ENCODE measurements around the gene TRIO. TPM values are rescaled to one million over a fixed set of nuclear protein-coding genes. Genes with fewer than 3 reads are reported as not detected.
A peak's percentile ranks its signal among the peaks of the same experiment; 100 is the strongest.

The TRIO gene
- total and polyA plus RNA-seq, 4 experiments from 2014 or later = 0.09 to 11.5 (median 9.7) TPM; not detected in 1

- Histone ChIP-seq H3K27ac (ENCODE audit: low read depth, low read length) (no peak overlapping the region), H3K4me1 (ENCODE audit: insufficient read depth, low read length) (no peaks in the 10 kb centered on the region), H3K4me3 (ENCODE audit: low read length in 2 of 2) (no peak overlapping the region), H3K27me3 (ENCODE audit: insufficient read depth, low read length) (no peaks in the 10 kb centered on the region), H3K36me3 (ENCODE audit: insufficient read depth, low read length) (no peaks in the 10 kb centered on the region), H3K9me3 (ENCODE audit: control insufficient read depth in 1 of 2, low read length in 2 of 2) (no peaks in the 10 kb centered on the region)
- H3K27me3 Mint-ChIP-seq = no peaks in the 10 kb centered on the region
- H3K4me1 Mint-ChIP-seq = no peaks in the 10 kb centered on the region
- DNase-seq = no peak
- intact Hi-C loops (cut with micrococcal nuclease) = no loop called here
- H3K36me3 Mint-ChIP-seq = peaks cover 0 to 12% of the 10 kb centered on the region in 2 donors
- ChIA-PET CTCF (ENCODE audit: partially characterized antibody) (no interaction called here), POLR2A (ENCODE audit: partially characterized antibody) (no interaction called here)
- no peaks in the 10 kb centered on the region for H3K9me3 Mint-ChIP-seq
- H3K27ac Mint-ChIP-seq = no peak overlapping the region
- no peak overlapping the region for H3K4me3 Mint-ChIP-seq
These were observed 347.2 kb downstream of the TRIO start for GRCh38 chr5:14490309-14490711.

DNA sequence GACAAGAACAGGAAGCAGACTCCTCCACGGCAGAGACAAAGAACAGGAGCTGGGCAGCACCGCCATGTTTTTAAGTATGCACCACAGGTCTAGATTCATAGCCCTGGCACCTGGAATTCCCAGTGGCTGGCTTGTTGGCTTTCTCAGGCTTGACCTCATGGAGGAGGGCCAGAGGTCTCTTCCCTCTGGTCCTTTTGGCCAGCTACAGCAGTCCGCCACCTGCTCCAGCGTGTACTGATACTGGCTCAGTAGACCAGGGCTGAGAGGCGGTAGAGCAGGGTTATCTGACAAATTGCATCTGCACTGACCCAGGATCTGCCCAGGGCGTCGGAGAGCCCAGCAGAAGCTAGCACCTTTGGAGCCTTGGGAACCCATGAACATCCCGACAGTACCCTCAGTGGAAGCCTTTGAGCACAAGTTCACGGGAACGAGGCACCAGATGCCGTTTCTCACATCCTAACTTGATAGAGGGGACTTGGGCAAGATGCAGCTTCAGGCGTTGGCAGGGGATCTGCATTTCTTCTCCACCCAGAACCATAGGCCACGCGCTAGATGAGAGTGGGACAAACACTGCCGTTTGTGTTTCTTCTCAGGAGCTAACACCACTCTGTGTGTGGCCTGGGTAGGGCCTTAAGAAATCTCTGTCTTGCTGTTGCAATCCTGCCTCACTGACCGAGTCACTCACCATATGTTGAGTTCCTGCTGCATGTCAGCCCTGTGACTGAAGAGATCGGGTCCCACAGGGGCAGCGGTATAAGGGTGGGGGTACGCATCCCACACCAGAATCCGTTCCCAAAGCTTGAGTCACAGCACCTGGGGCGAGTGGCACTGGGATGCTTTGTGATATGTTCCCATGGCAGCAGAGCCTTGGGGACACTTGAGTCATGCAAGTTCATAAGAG is 348.1 kb downstream of the TRIO start:
- Mint-ChIP-seq H3K9me3 (no peaks in the 10 kb centered on the region), H3K4me1 (no peaks in the 10 kb centered on the region), H3K36me3 (peaks cover 0 to 10% of the 10 kb centered on the region in 2 donors), H3K27ac (no peak overlapping the region), H3K4me3 (no peak overlapping the region), H3K27me3 (no peaks in the 10 kb centered on the region)
- Histone ChIP-seq H3K4me1 (ENCODE audit: insufficient read depth, low read length) (no peaks in the 10 kb centered on the region), H3K36me3 (ENCODE audit: insufficient read depth, low read length) (no peaks in the 10 kb centered on the region), H3K9me3 (ENCODE audit: control insufficient read depth in 1 of 2, low read length in 2 of 2) (no peaks in the 10 kb centered on the region), H3K4me3 (ENCODE audit: low read length in 2 of 2) (no peak overlapping the region), H3K27me3 (ENCODE audit: insufficient read depth, low read length) (no peaks in the 10 kb centered on the region), H3K27ac (ENCODE audit: low read depth, low read length) (no peak overlapping the region)
- intact Hi-C loops (cut with micrococcal nuclease) = no loop called here
- CTCF ChIA-PET (ENCODE audit: partially characterized antibody) = no interaction called here
- POLR2A ChIA-PET (ENCODE audit: partially characterized antibody) = no interaction called here
- DNase-seq = no peak

DNA sequence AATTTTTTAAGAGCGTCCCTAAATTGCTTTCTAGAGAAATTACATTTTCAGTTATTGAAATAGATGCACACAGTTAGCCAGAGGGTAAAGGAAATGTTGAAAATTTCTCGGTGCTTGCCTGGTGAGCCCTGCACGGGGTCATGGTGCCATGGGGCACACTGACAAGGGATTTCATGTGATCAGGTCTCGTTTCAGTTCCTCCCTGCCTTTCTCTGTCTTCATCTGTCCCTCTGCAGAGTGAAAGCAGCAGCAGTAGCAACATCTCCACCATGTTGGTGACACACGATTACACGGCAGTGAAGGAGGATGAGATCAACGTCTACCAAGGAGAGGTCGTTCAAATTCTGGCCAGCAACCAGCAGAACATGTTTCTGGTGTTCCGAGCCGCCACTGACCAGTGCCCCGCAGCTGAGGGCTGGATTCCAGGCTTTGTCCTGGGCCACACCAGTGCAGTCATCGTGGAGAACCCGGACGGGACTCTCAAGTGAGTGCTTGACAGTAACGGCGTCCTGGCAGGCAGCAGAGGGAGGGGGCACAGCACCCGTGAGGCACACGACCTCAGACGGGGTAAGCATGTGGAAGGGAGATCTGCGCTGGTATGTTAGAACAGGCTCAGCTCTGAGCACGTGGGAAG is 349.3 kb downstream of the TRIO start:
- Histone ChIP-seq H3K9me3 (ENCODE audit: control insufficient read depth in 1 of 2, low read length in 2 of 2) (no peaks in the 10 kb centered on the region), H3K27me3 (ENCODE audit: insufficient read depth, low read length) (no peaks in the 10 kb centered on the region), H3K36me3 (ENCODE audit: insufficient read depth, low read length) (no peaks in the 10 kb centered on the region), H3K4me1 (ENCODE audit: insufficient read depth, low read length) (no peaks in the 10 kb centered on the region), H3K27ac (ENCODE audit: low read depth, low read length) (no peak overlapping the region), H3K4me3 (ENCODE audit: low read length in 2 of 2) (no peak overlapping the region)
- ChIA-PET POLR2A (ENCODE audit: partially characterized antibody) (no interaction called here), CTCF (ENCODE audit: partially characterized antibody) (no interaction called here)
- peaks cover 0 to 1% (median 0%) of the 10 kb centered on the region in 4 donors for H3K4me1 Mint-ChIP-seq
- no peaks in the 10 kb centered on the region for H3K27me3 Mint-ChIP-seq
- no peak for DNase-seq
- intact Hi-C loops (cut with micrococcal nuclease) = no loop called here
- no peaks in the 10 kb centered on the region for H3K9me3 Mint-ChIP-seq
- no peak overlapping the region for H3K4me3 Mint-ChIP-seq
- H3K27ac Mint-ChIP-seq = no peak overlapping the region
- H3K36me3 Mint-ChIP-seq = peaks cover 0 to 10% of the 10 kb centered on the region in 2 donors

GRCh38 chr5:14495301-14495700 is 352.2 kb downstream of the TRIO start:
- no peak for DNase-seq
- H3K27me3 Mint-ChIP-seq = no peaks in the 10 kb centered on the region
- Histone ChIP-seq H3K4me3 (ENCODE audit: low read length in 2 of 2) (no peak overlapping the region), H3K9me3 (ENCODE audit: control insufficient read depth in 1 of 2, low read length in 2 of 2) (no peaks in the 10 kb centered on the region), H3K4me1 (ENCODE audit: insufficient read depth, low read length) (no peaks in the 10 kb centered on the region), H3K27ac (ENCODE audit: low read depth, low read length) (no peak overlapping the region), H3K27me3 (ENCODE audit: insufficient read depth, low read length) (no peaks in the 10 kb centered on the region), H3K36me3 (ENCODE audit: insufficient read depth, low read length) (no peaks in the 10 kb centered on the region)
- ChIA-PET POLR2A (ENCODE audit: partially characterized antibody) (no interaction called here), CTCF (ENCODE audit: partially characterized antibody) (no interaction called here)
- H3K9me3 Mint-ChIP-seq = no peaks in the 10 kb centered on the region
- intact Hi-C loops (cut with micrococcal nuclease) = no loop called here
- H3K4me3 Mint-ChIP-seq = no peak overlapping the region
- H3K4me1 Mint-ChIP-seq = peaks cover 0 to 1% (median 0%) of the 10 kb centered on the region in 4 donors
- no peak overlapping the region for H3K27ac Mint-ChIP-seq
- no peaks in the 10 kb centered on the region for H3K36me3 Mint-ChIP-seq

- Histone ChIP-seq H3K27ac (ENCODE audit: low read depth, low read length) (no peak overlapping the region), H3K27me3 (ENCODE audit: insufficient read depth, low read length) (no peaks in the 10 kb centered on the region), H3K36me3 (ENCODE audit: insufficient read depth, low read length) (no peaks in the 10 kb centered on the region), H3K9me3 (ENCODE audit: control insufficient read depth in 1 of 2, low read length in 2 of 2) (no peaks in the 10 kb centered on the region), H3K4me3 (ENCODE audit: low read length in 2 of 2) (no peak overlapping the region), H3K4me1 (ENCODE audit: insufficient read depth, low read length) (no peaks in the 10 kb centered on the region)
- Mint-ChIP-seq H3K27me3 (no peaks in the 10 kb centered on the region), H3K36me3 (no peaks in the 10 kb centered on the region), H3K9me3 (no peaks in the 10 kb centered on the region), H3K27ac (no peak overlapping the region), H3K4me3 (no peak overlapping the region), H3K4me1 (peaks cover 0 to 1% (median 0%) of the 10 kb centered on the region in 4 donors)
- ChIA-PET POLR2A (ENCODE audit: partially characterized antibody) (no interaction called here), CTCF (ENCODE audit: partially characterized antibody) (no interaction called here)
- intact Hi-C loops (cut with micrococcal nuclease) = no loop called here
- no peak for DNase-seq
These were observed 354.2 kb downstream of the TRIO start for GRCh38 chr5:14497311-14497710.

- no peak for DNase-seq
- no peaks in the 10 kb centered on the region for H3K4me1 ChIP-seq (ENCODE audit: insufficient read depth, low read length)
- H3K27ac ChIP-seq (ENCODE audit: low read depth, low read length) = no peak overlapping the region
- Mint-ChIP-seq H3K36me3 (no peaks in the 10 kb centered on the region), H3K4me3 (no peak overlapping the region), H3K27ac (peak overlapping the region in 1 of 7 donors; percentile 57), H3K4me1 (peaks cover 0 to 1% (median 0%) of the 10 kb centered on the region in 4 donors), H3K9me3 (no peaks in the 10 kb centered on the region), H3K27me3 (no peaks in the 10 kb centered on the region)
- no peaks in the 10 kb centered on the region for H3K36me3 ChIP-seq (ENCODE audit: insufficient read depth, low read length)
- H3K27me3 ChIP-seq (ENCODE audit: insufficient read depth, low read length) = no peaks in the 10 kb centered on the region
- ChIA-PET CTCF (ENCODE audit: partially characterized antibody) (no interaction called here), POLR2A (ENCODE audit: partially characterized antibody) (no interaction called here)
- H3K9me3 ChIP-seq (ENCODE audit: control insufficient read depth in 1 of 2, low read length in 2 of 2) = no peaks in the 10 kb centered on the region
- intact Hi-C loops (cut with micrococcal nuclease) = no loop called here
- H3K4me3 ChIP-seq (ENCODE audit: low read length in 2 of 2) = no peak overlapping the region
These were observed 358.5 kb downstream of the TRIO start for GRCh38 chr5:14501353-14502293.

DNA sequence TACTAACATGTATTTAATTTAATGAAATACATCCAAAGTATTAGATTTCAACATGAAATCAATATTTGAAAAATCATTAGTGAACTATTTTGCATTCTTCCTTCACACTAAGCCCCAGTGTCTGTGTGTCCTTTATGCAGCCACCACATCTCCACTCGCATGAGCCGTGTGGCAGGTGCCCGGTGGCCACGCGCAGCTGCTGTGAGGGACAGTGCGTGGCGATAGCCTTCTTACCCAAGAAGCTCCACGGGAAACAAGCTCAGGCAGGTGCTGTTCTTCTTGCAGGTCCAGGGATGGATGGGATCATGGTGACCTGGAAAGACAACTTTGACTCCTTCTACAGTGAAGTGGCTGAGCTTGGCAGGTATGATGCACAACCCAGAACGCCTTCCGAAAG is 359.1 kb downstream of the TRIO start:
- no peaks in the 10 kb centered on the region for H3K9me3 Mint-ChIP-seq
- H3K27me3 ChIP-seq (ENCODE audit: insufficient read depth, low read length) = no peaks in the 10 kb centered on the region
- H3K4me3 Mint-ChIP-seq = no peak overlapping the region
- H3K4me1 ChIP-seq (ENCODE audit: insufficient read depth, low read length) = no peaks in the 10 kb centered on the region
- H3K36me3 Mint-ChIP-seq = no peaks in the 10 kb centered on the region
- intact Hi-C loops (cut with micrococcal nuclease) = no loop called here
- ChIA-PET CTCF (ENCODE audit: partially characterized antibody) (no interaction called here), POLR2A (ENCODE audit: partially characterized antibody) (no interaction called here)
- DNase-seq = no peak
- no peaks in the 10 kb centered on the region for H3K36me3 ChIP-seq (ENCODE audit: insufficient read depth, low read length)
- H3K4me3 ChIP-seq (ENCODE audit: low read length in 2 of 2) = no peak overlapping the region
- H3K27ac ChIP-seq (ENCODE audit: low read depth, low read length) = no peak overlapping the region
- no peaks in the 10 kb centered on the region for H3K9me3 ChIP-seq (ENCODE audit: control insufficient read depth in 1 of 2, low read length in 2 of 2)
- H3K27me3 Mint-ChIP-seq = no peaks in the 10 kb centered on the region
- H3K27ac Mint-ChIP-seq = no peak overlapping the region
- H3K4me1 Mint-ChIP-seq = no peaks in the 10 kb centered on the region

Data from CD4-positive, alpha-beta memory T cell (primary cell).